ENCODE results near the gene TRIM62.
"Not testable (repeated sequence)": the region's sequence is repeated elsewhere in the genome, so short reads cannot be mapped to it uniquely, and the experiment has no call there.

DNA sequence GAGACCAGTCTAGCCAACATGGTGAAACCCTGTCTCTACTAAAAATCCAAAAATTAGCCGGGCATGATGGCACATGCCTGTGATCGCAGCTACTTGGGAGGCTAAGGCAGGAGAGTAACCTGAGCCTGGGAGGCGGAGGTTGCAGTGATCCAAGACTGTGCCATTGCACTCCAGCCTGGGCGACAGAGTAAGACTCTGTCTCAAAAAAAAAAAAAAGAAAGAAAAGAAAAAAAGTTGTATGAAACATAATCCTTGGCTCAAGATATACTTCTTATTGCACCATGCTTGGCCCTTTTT lies 81.8 kb downstream of the TRIM62 start:
- TF ChIP-seq CTCF (conservative IDR thresholded peaks at IDR 0.05; ENCODE audit: low read depth, low read length); EZH2 (IDR thresholded peaks at IDR 0.05; ENCODE audit: borderline replicate concordance, low read depth, low read length, poor library complexity, severe bottlenecking): not testable (repeated sequence)

All from A673 (cell line).